Thymus (tissue), 11 donors: ENCODE measurements around the gene RALGDS. TPM values are rescaled to one million over a fixed set of nuclear protein-coding genes. Genes with fewer than 3 reads are reported as not detected.
"Not testable (repeated sequence)": the region's sequence is repeated elsewhere in the genome, so short reads cannot be mapped to it uniquely, and the experiment has no call there.

ENCODE experiments used
- DNase-seq, 9 donors: peaks; one replicate each; pipeline ENCODE4 v3.0.0-alpha.2; 2013; ENCODE audit warnings: low spot score in 9 of 9, low read depth in 6 of 9, missing footprints in 1 of 9
- H3K27ac ChIP-seq, 2 donors: one replicate each; pipeline ENCODE4 v1.5.1; 2013; ENCODE audit warnings: control low read depth in 1 of 2, low read depth in 1 of 2, low read length in 1 of 2, mild to moderate bottlenecking in 1 of 2, moderate library complexity in 1 of 2
- H3K27me3 ChIP-seq, 2 donors: one replicate each; pipeline ENCODE4 v1.5.1; 2013; ENCODE audit warnings: low read length in 1 of 2; ENCODE audit not compliant: control insufficient read depth in 2 of 2, insufficient read depth in 1 of 2
- H3K36me3 ChIP-seq, 2 donors: one replicate each; pipeline ENCODE4 v1.5.1; 2013; ENCODE audit warnings: low read length in 1 of 2, mild to moderate bottlenecking in 1 of 2, moderate library complexity in 1 of 2; ENCODE audit not compliant: control insufficient read depth in 2 of 2, insufficient read depth in 2 of 2
- H3K4me1 ChIP-seq, 2 donors: one replicate each; pipeline ENCODE4 v1.5.1; 2013; ENCODE audit warnings: low read length in 2 of 2; ENCODE audit not compliant: control insufficient read depth in 2 of 2, insufficient read depth in 2 of 2
- H3K4me3 ChIP-seq, 2 donors: one replicate each; pipeline ENCODE4 v1.5.1; 2013; ENCODE audit warnings: low read length in 2 of 2, control low read depth in 1 of 2, mild to moderate bottlenecking in 1 of 2
- H3K9me3 ChIP-seq, 2 donors: one replicate each; pipeline ENCODE4 v1.5.1; 2013; ENCODE audit warnings: low read length in 1 of 2, mild to moderate bottlenecking in 1 of 2; ENCODE audit not compliant: control insufficient read depth in 2 of 2, insufficient read depth in 1 of 2
- WGBS: extraction: QIAGEN DNeasy Blood & Tissue Kit; methylation state at CpG from one replicate; pipeline ENCODE4 v1.1.7; 2013; 5-methylcytosine and 5-hydroxymethylcytosine counted together
- polyA plus RNA-seq: library from polyadenylated mRNA; stranded (reverse); fragments of 200-250 nt; gene quantifications from one replicate; pipeline ENCODE4 v1.2.3, GENCODE V29; 2013
- total RNA-seq: library from RNA; stranded (reverse); fragments of 120-200 nt; gene quantifications from one replicate; pipeline ENCODE4 v1.2.4, GENCODE V29; 2013
- donor health status: healthy.

RALGDS gene
- total and polyA plus RNA-seq, 2 donors: 25.9 to 42.1 TPM

DNA sequence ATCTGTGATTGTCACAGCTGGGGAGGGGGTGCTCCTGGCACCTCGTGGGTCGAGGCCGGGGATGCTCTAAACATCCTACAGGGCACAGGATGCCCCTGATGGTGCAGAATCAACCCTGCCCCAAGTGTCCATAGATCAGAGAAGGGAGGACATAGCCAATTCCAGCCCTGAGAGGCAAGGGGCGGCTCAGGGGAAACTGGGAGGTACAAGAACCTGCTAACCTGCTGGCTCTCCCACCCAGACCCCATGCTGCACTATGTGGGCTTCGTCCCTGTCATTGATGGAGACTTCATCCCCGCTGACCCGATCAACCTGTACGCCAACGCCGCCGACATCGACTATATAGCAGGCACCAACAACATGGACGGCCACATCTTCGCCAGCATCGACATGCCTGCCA is 52.6 kb downstream of the RALGDS start:
- H3K36me3 ChIP-seq, DNase-seq, H3K4me1 ChIP-seq, H3K27ac ChIP-seq, H3K27me3 ChIP-seq, H3K9me3 ChIP-seq, H3K4me3 ChIP-seq: not testable (repeated sequence)
- 100% methylated on average over 2 of the region's 15 CpGs for WGBS

DNA sequence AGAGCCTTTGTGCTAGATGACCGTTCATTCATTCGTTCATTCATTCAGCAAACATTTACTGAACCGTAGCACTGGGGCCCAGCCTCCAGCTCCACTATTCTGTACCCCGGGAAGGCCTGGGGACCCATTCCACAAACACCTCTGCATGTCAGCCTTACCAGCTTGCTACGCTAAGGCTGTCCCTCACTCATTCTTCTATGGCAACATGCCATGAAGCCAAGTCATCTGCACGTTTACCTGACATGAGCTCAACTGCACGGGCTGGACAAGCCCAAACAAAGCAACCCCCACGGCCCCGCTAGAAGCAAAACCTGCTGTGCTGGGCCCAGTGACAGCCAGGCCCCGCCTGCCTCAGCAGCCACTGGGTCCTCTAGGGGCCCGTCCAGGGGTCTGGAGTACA is 53.2 kb downstream of the RALGDS start:
- peaks cover 0 to 2% of the 10 kb centered on the region in 2 donors for H3K36me3 ChIP-seq
- no peaks in the 10 kb centered on the region for H3K9me3 ChIP-seq
- no peak overlapping the region for H3K4me3 ChIP-seq
- no peak overlapping the region for H3K27ac ChIP-seq
- no peaks in the 10 kb centered on the region for H3K27me3 ChIP-seq
- 96% methylated on average over 11 of the region's 11 CpGs for WGBS
- DNase-seq: no peak
- H3K4me1 ChIP-seq: no peaks in the 10 kb centered on the region

DNA sequence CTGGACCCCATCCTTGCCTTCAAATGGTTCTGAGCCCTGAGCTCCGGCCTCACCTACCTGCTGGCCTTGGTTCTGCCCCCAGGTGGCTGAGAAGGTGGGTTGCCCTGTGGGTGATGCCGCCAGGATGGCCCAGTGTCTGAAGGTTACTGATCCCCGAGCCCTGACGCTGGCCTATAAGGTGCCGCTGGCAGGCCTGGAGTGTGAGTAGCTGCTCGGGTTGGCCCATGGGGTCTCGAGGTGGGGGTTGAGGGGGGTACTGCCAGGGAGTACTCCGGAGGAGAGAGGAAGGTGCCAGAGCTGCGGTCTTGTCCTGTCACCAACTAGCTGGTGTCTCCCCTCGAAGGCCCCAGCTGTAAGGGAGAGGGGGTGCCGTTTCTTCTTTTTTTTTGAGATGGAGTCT is 54.0 kb downstream of the RALGDS start:
- H3K9me3 ChIP-seq: no peaks in the 10 kb centered on the region
- H3K27ac ChIP-seq: no peak overlapping the region
- 97% methylated on average over 11 of the region's 11 CpGs for WGBS
- H3K36me3 ChIP-seq: peaks cover 0 to 2% of the 10 kb centered on the region in 2 donors
- H3K27me3 ChIP-seq: no peaks in the 10 kb centered on the region
- H3K4me1 ChIP-seq: no peaks in the 10 kb centered on the region
- no peak for DNase-seq
- H3K4me3 ChIP-seq: no peak overlapping the region

DNA sequence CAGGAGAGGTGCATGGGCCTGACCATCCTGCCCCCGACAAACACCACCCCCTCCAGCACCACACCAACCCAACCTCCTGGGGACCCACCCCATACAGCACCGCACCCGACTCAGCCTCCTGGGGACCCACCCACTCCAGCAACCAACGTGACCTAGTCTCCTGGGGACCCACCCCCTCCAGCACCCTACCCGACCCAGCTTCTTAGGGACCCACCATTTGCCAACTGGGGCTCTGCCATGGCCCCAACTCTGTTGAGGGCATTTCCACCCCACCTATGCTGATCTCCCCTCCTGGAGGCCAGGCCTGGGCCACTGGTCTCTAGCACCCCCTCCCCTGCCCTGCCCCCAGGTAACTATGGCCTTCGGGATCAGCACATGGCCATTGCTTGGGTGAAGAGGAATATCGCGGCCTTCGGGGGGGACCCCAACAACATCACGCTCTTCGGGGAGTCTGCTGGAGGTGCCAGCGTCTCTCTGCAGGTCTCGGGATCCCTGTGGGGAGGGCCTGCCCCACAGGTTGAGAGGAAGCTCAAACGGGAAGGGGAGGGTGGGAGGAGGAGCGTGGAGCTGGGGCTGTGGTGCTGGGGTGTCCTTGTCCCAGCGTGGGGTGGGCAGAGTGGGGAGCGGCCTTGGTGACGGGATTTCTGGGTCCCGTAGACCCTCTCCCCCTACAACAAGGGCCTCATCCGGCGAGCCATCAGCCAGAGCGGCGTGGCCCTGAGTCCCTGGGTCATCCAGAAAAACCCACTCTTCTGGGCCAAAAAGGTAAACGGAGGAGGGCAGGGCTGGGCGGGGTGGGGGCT is 54.7 kb downstream of the RALGDS start:
- Histone ChIP-seq H3K4me1 (peaks cover 0 to 3% of the 10 kb centered on the region in 2 donors), H3K4me3 (no peak overlapping the region), H3K9me3 (no peaks in the 10 kb centered on the region), H3K27ac (no peak overlapping the region), H3K36me3 (peaks cover 0 to 2% of the 10 kb centered on the region in 2 donors), H3K27me3 (no peaks in the 10 kb centered on the region)
- 98% methylated on average over 25 of the region's 25 CpGs for WGBS
- no peak for DNase-seq

DNA sequence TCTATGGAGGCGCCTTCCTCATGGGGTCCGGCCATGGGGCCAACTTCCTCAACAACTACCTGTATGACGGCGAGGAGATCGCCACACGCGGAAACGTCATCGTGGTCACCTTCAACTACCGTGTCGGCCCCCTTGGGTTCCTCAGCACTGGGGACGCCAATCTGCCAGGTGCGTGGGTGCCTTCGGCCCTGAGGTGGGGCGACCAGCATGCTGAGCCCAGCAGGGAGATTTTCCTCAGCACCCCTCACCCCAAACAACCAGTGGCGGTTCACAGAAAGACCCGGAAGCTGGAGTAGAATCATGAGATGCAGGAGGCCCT is 56.0 kb downstream of the RALGDS start:
- H3K36me3 ChIP-seq: no peaks in the 10 kb centered on the region
- no peak for DNase-seq
- no peak overlapping the region for H3K4me3 ChIP-seq
- no peak overlapping the region for H3K27ac ChIP-seq
- H3K9me3 ChIP-seq: no peaks in the 10 kb centered on the region
- WGBS: 95% methylated on average over 17 of the region's 17 CpGs
- H3K4me1 ChIP-seq: peaks cover 3 to 15% of the 10 kb centered on the region in 2 donors
- no peaks in the 10 kb centered on the region for H3K27me3 ChIP-seq

DNA sequence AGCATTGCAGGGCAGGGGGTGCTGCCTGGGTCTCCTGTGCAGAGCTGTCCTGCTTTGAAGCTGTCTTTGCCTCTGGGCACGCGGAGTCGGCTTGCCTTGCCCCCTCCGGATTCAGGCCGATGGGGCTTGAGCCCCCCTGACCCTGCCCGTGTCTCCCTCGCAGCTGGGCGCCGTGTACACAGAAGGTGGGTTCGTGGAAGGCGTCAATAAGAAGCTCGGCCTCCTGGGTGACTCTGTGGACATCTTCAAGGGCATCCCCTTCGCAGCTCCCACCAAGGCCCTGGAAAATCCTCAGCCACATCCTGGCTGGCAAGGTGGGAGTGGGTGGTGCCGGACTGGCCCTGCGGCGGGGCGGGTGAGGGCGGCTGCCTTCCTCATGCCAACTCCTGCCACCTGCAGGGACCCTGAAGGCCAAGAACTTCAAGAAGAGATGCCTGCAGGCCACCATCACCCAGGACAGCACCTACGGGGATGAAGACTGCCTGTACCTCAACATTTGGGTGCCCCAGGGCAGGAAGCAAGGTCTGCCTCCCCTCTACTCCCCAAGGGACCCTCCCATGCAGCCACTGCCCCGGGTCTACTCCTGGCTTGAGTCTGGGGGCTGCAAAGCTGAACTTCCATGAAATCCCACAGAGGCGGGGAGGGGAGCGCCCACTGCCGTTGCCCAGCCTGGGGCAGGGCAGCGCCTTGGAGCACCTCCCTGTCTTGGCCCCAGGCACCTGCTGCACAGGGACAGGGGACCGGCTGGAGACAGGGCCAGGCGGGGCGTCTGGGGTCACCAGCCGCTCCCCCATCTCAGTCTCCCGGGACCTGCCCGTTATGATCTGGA is 56.6 kb downstream of the RALGDS start:
- Histone ChIP-seq H3K36me3 (no peaks in the 10 kb centered on the region), H3K27ac (no peak overlapping the region), H3K4me3 (no peak overlapping the region), H3K9me3 (no peaks in the 10 kb centered on the region), H3K4me1 (peaks cover 7 to 20% of the 10 kb centered on the region in 2 donors), H3K27me3 (no peaks in the 10 kb centered on the region)
- no peak for DNase-seq
- 97% methylated on average over 30 of the region's 30 CpGs for WGBS

DNA sequence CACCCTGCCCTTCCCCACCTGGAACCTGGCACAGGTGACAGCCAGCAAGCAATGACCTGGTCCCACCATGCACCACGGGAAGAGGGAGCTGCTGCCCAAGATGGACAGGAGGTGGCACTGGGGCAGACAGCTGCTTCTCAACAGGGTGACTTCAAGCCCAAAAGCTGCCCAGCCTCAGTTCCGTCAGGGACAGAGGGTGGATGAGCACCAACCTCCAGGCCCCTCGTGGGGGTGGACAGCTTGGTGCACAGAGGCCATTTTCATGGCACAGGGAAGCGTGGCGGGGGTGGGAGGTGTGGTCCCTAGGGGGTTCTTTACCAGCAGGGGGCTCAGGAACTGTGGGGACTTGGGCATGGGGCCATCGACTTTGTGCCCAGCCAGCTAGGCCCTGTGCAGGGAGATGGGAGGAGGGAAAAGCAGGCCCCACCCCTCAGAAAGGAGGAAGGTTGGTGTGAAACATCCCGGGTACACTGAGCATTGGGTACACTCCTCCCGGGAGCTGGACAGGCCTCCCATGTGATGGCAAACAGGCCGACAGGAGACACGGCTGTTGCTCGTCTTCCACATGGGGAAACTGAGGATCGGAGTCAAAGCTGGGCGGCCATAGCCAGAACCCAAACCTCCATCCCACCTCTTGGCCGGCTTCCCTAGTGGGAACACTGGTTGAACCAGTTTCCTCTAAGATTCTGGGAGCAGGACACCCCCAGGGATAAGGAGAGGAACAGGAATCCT is 57.4 kb downstream of the RALGDS start:
- DNase-seq: no peak
- H3K4me1 ChIP-seq: peaks cover 9 to 28% of the 10 kb centered on the region in 2 donors
- no peak overlapping the region for H3K27ac ChIP-seq
- H3K27me3 ChIP-seq: no peaks in the 10 kb centered on the region
- 94% methylated on average over 14 of the region's 14 CpGs for WGBS
- no peaks in the 10 kb centered on the region for H3K9me3 ChIP-seq
- H3K4me3 ChIP-seq: no peak overlapping the region
- H3K36me3 ChIP-seq: no peaks in the 10 kb centered on the region

DNA sequence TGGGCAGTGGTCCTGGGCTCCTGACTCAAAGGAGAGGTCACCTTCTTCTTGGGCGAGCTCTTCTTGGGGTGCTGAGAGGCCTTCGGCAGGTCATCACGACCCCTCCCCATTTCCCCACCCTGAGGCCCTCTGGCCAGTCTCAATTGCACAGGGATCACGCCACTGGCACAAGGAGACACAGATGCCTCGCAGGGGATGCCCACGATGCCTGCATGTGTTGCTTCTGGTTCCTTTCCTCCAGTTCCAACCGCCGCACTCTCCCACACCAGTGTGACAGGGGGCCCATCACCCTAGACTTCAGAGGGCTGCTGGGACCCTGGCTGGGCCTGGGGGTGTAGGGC is 57.9 kb downstream of the RALGDS start:
- H3K27me3 ChIP-seq: no peaks in the 10 kb centered on the region
- no peak for DNase-seq
- no peaks in the 10 kb centered on the region for H3K9me3 ChIP-seq
- H3K36me3 ChIP-seq: peaks cover 2 to 5% of the 10 kb centered on the region in 2 donors
- WGBS: 68% methylated on average over 8 of the region's 8 CpGs
- no peak overlapping the region for H3K27ac ChIP-seq
- peaks cover 9 to 34% of the 10 kb centered on the region in 2 donors for H3K4me1 ChIP-seq
- no peak overlapping the region for H3K4me3 ChIP-seq

DNA sequence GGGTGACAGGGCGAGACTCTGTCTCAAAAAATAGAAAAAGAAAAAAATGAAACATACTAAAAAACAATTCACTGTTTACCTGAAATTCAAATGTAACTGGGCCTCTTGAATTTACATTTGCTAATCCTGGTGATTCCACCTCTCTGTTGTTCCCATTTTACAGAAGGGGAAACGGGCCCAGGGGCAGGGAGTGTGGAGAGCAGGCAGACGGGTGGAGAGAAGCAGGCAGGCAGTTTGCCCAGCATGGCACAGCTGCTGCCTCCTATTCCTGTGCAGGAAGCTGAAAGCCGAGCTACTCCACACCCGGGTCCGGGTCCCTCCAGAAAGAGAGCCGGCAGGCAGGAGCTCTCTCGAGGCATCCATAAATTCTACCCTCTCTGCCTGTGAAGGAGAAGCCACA is 58.5 kb downstream of the RALGDS start:
- not testable (repeated sequence) for DNase-seq, H3K27me3 ChIP-seq, H3K4me3 ChIP-seq, H3K9me3 ChIP-seq, H3K27ac ChIP-seq
- peaks cover 7 to 10% of the 10 kb centered on the region in 2 donors for H3K36me3 ChIP-seq
- H3K4me1 ChIP-seq: peaks cover 9 to 39% of the 10 kb centered on the region in 2 donors
- 18% methylated on average over 3 of the region's 8 CpGs for WGBS
